H1 (cell line): ENCODE data around the gene KLK1. TPM values are rescaled to one million over a fixed set of nuclear protein-coding genes. Genes with fewer than 3 reads are reported as not detected.
"Not testable (repeated sequence)": the region's sequence is repeated elsewhere in the genome, so short reads cannot be mapped to it uniquely, and the experiment has no call there.

ENCODE experiments used
- CTCF ChIA-PET: fragments of 300-600 bp; sonication (Branson Sonifier 250); formaldehyde crosslinking; loops from one replicate; lab custom pipeline; 2021; ENCODE audit not compliant: partially characterized antibody; lab: Charles Lee
- POLR2A ChIA-PET: fragments of 300-600 bp; sonication (Branson Sonifier 250); formaldehyde crosslinking; loops from one replicate; lab custom pipeline; 2021; ENCODE audit warnings: inconsistent platforms; ENCODE audit not compliant: partially characterized antibody; lab: Charles Lee
- DNase-seq, 2 experiments: peaks; one replicate each; pipeline versions ENCODE4 v3.0.0 to v3.0.0-alpha.2; 2010 to 2022; ENCODE audit warnings: low spot score in 2 of 2, low read depth in 1 of 2, mixed read lengths in 1 of 2
- FAIRE-seq: peaks from 2 replicates; lab custom pipeline; 2011; peaks lifted over from hg19 to GRCh38; lab: Jason Lieb, UNC
- H2AFZ ChIP-seq: 2 replicates; pipeline ENCODE4 v1.8.1; 2012; ENCODE audit warnings: low read length, inconsistent platforms
- H2AK5ac ChIP-seq: 2 replicates; pipeline ENCODE4 v1.6.1; 2013; ENCODE audit warnings: low read depth, low read length
- H2BK120ac ChIP-seq: replicated peaks from 2 replicates; pipeline ENCODE3; 2013; ENCODE audit warnings: low read depth, low read length, inconsistent platforms
- H2BK12ac ChIP-seq: 2 replicates; pipeline ENCODE4 v1.6.1; 2013; ENCODE audit warnings: low read depth, low read length
- H2BK15ac ChIP-seq: 2 replicates; pipeline ENCODE4 v1.6.1; 2013; ENCODE audit warnings: low read length
- H2BK20ac ChIP-seq: 2 replicates; pipeline ENCODE4 v1.6.1; 2013; ENCODE audit warnings: low read length
- H2BK5ac ChIP-seq: 2 replicates; pipeline ENCODE4 v1.6.1; 2013; ENCODE audit warnings: low read depth, low read length
- H3K14ac ChIP-seq: 2 replicates; pipeline ENCODE4 v1.6.1; 2013; ENCODE audit warnings: inconsistent platforms; ENCODE audit not compliant: insufficient read length
- H3K18ac ChIP-seq: 2 replicates; pipeline ENCODE4 v1.6.1; 2013; ENCODE audit warnings: low read length; ENCODE audit errors: extremely low read depth
- H3K23ac ChIP-seq: 2 replicates; pipeline ENCODE4 v1.6.1; 2013; ENCODE audit warnings: inconsistent platforms; ENCODE audit not compliant: insufficient read length
- H3K23me2 ChIP-seq: 2 replicates; pipeline ENCODE4 v1.6.1; 2013; ENCODE audit warnings: low read depth, low read length
- H3K27ac ChIP-seq: 2 replicates; pipeline ENCODE4 v1.6.1; 2011; ENCODE audit warnings: low read depth, low read length, inconsistent platforms
- H3K27me3 ChIP-seq, 4 experiments: replicated peaks in 1 of 4; 1 replicate in 1 of 4; 2 replicates in 3 of 4; pipeline versions ENCODE4 v1.6.1 to v1.8.1; 2011 to 2013; ENCODE audit warnings: low read length in 3 of 4, mild to moderate bottlenecking in 3 of 4, inconsistent platforms in 2 of 4, mixed read lengths in 2 of 4, moderate library complexity in 1 of 4; ENCODE audit not compliant: control insufficient read depth in 3 of 4, insufficient read depth in 3 of 4; ENCODE audit errors: extremely low read depth in 1 of 4
- H3K36me3 ChIP-seq, 4 experiments: 2 replicates each; pipeline versions ENCODE4 v1.6.1 to v1.8.1; 2011 to 2013; ENCODE audit warnings: mild to moderate bottlenecking in 4 of 4, low read length in 3 of 4, moderate library complexity in 2 of 4, control low read depth in 1 of 4, inconsistent platforms in 1 of 4; ENCODE audit not compliant: insufficient read depth in 4 of 4, control insufficient read depth in 2 of 4
- H3K4ac ChIP-seq: replicated peaks from 2 replicates; pipeline ENCODE3; 2013; ENCODE audit warnings: low read length, low read depth, mixed read lengths, inconsistent platforms; ENCODE audit not compliant: insufficient read length
- H3K4me1 ChIP-seq, 4 experiments: replicated peaks in 1 of 4; 1 replicate in 1 of 4; 2 replicates in 3 of 4; pipeline versions ENCODE4 v1.6.1 to v1.8.1; 2011 to 2013; ENCODE audit warnings: low read length in 3 of 4, inconsistent platforms in 2 of 4, mixed read lengths in 1 of 4; ENCODE audit not compliant: insufficient read depth in 4 of 4, control insufficient read depth in 3 of 4
- H3K4me2 ChIP-seq, 2 experiments: 2 replicates each; pipeline versions ENCODE4 v1.6.1 to v1.8.1; 2011 to 2013; ENCODE audit warnings: low read depth in 2 of 2, low read length in 2 of 2, control low read depth in 1 of 2, inconsistent platforms in 1 of 2, mild to moderate bottlenecking in 1 of 2; ENCODE audit not compliant: insufficient read depth in 1 of 2
- H3K4me3 ChIP-seq, 4 experiments: fragments of 200-600, 300-600 bp in 1 of 4; sonication (generic), shearing (Covaris generic), sonication (Bioruptor Twin) in 1 of 4; 2 replicates each; pipeline versions ENCODE4 v1.5.1 to v1.8.1; 2011 to 2016; ENCODE audit warnings: low read length in 4 of 4, low read depth in 3 of 4, control low read depth in 2 of 4, inconsistent platforms in 2 of 4, mild to moderate bottlenecking in 2 of 4, mixed read lengths in 1 of 4, moderate library complexity in 1 of 4; ENCODE audit not compliant: insufficient read depth in 2 of 4; ENCODE audit errors: extremely low read depth in 1 of 4
- H3K56ac ChIP-seq: replicated peaks from 2 replicates; pipeline ENCODE3; 2013; ENCODE audit warnings: low read depth, mild to moderate bottlenecking, mixed read lengths, low read length, inconsistent platforms; ENCODE audit not compliant: insufficient read length
- H3K79me1 ChIP-seq: 2 replicates; pipeline ENCODE4 v1.6.1; 2013; ENCODE audit warnings: low read depth, low read length, control low read depth
- H3K79me2 ChIP-seq, 2 experiments: 2 replicates each; pipeline versions ENCODE4 v1.6.1 to v1.8.1; 2012 to 2013; ENCODE audit warnings: low read length in 2 of 2, mild to moderate bottlenecking in 2 of 2, inconsistent platforms in 1 of 2; ENCODE audit not compliant: insufficient read depth in 2 of 2, control insufficient read depth in 1 of 2
- H3K9ac ChIP-seq, 4 experiments: replicated peaks in 1 of 4; 1 replicate in 1 of 4; 2 replicates in 3 of 4; pipeline versions ENCODE4 v1.6.1 to v1.8.1; 2011 to 2013; ENCODE audit warnings: low read depth in 3 of 4, low read length in 3 of 4, control low read depth in 2 of 4, mild to moderate bottlenecking in 2 of 4, moderate library complexity in 2 of 4, inconsistent platforms in 1 of 4; ENCODE audit errors: extremely low read depth in 1 of 4
- H3K9me3 ChIP-seq, 2 experiments: 2 replicates each; pipeline versions ENCODE4 v1.6.1 to v1.8.1; 2012 to 2013; ENCODE audit warnings: mild to moderate bottlenecking in 2 of 2, moderate library complexity in 2 of 2, control low read depth in 1 of 2, inconsistent platforms in 1 of 2, low read depth in 1 of 2, low read length in 1 of 2, mixed read lengths in 1 of 2; ENCODE audit not compliant: insufficient read depth in 2 of 2
- H4K20me1 ChIP-seq, 2 experiments: replicated peaks in 1 of 2; 2 replicates each; pipeline versions ENCODE3 to v1.8.1; 2011 to 2013; ENCODE audit warnings: inconsistent platforms in 2 of 2, low read length in 2 of 2, mild to moderate bottlenecking in 1 of 2; ENCODE audit not compliant: insufficient read depth in 2 of 2, control insufficient read depth in 1 of 2
- H4K5ac ChIP-seq: 2 replicates; pipeline ENCODE4 v1.6.1; 2013; ENCODE audit warnings: low read length, low read depth, mixed read lengths, inconsistent platforms; ENCODE audit not compliant: insufficient read length
- H4K8ac ChIP-seq: 2 replicates; pipeline ENCODE4 v1.8.0; 2013; ENCODE audit warnings: mild to moderate bottlenecking, moderate library complexity, low read length, inconsistent platforms; ENCODE audit not compliant: insufficient read depth; ENCODE audit errors: extremely low read depth
- H4K91ac ChIP-seq: replicated peaks from 2 replicates; pipeline ENCODE3; 2013; ENCODE audit warnings: low read length, mixed read lengths, inconsistent platforms; ENCODE audit not compliant: insufficient read length
- SP1 ChIP-seq: IDR thresholded peaks from 2 replicates; pipeline ENCODE4 v1.6.1; 2011; ENCODE audit warnings: low read depth, low read length
- SUZ12 ChIP-seq: fragments of 200-600 bp; sonication (generic); IDR thresholded peaks from 2 replicates; pipeline ENCODE4 v1.6.1; 2012; ENCODE audit warnings: mild to moderate bottlenecking, inconsistent platforms, low read length, moderate library complexity, mixed read lengths
- WGBS, 2 experiments: shearing (Covaris generic) in 1 of 2; methylation state at CpG; one replicate each; pipeline versions ENCODE4 v1.1.6 to v1.1.7; 2013 to 2015; ENCODE audit warnings: low lambda C conversion rate in 2 of 2, mixed read lengths in 2 of 2, inconsistent platforms in 1 of 2, low coverage in 1 of 2, missing lambda C conversion rate in 1 of 2; ENCODE audit not compliant: insufficient replicate concordance in 2 of 2, insufficient coverage in 1 of 2, insufficient read length in 1 of 2; ENCODE audit errors: extremely low coverage in 1 of 2, missing lambda C conversion rate in 1 of 2; 5-methylcytosine and 5-hydroxymethylcytosine counted together
- polyA plus RNA-seq, 7 experiments: library from polyadenylated mRNA; depleted of rRNA in 3 of 7; stranded (reverse) in 5 of 7; unstranded in 2 of 7; fragments of >200 nt in 5 of 7; fragments of 200-250 nt in 2 of 7; gene quantifications; 1 replicate in 5 of 7; 2 replicates in 1 of 7; 4 replicates in 1 of 7; pipeline versions ENCODE4 v1.2.1 to v1.2.3, GENCODE V29; 2011 to 2013; ENCODE audit warnings: missing spikeins in 2 of 7, mixed read lengths in 2 of 7
- total RNA-seq: library from RNA; stranded (reverse); fragmentation: NEBNext Ultra II Directional; extraction: Animal tissue kit (Norgen Biotek cat#: 25700); gene quantifications from 2 replicates; pipeline ENCODE4 v1.2.1, GENCODE V29; 2021
- TF ChIP-seq, protein P1 (sequence below): IDR thresholded peaks from 2 replicates; pipeline ENCODE4 v1.6.1; 2012; ENCODE audit warnings: inconsistent platforms

The KLK1 gene
- total and polyA plus RNA-seq, 2 of the 8 experiments (the other 6 are each of a cell fraction or from before 2014, with no cell fraction given), result 3.4 to 4.0 TPM

DNA sequence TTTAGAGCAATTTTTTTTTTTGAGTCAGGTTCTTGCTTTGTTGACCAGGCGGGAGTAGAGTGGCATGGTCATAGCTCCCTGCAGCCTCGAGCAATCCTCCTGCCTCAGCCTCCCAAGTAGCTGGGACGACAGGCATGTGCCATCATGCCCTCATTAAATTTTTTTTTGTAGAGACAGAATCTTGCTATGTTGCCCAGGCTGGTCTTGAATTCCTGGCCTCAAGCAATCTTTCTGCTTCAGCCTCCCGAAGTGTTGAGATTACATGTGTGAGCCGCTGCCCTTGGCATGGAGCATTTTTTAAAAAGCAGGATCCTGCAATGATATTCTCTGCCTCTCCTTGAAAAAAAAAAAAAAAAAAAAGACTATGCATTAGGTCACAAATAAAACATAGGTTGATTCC, 47.5 kb downstream of the KLK1 start (continued):
- TF ChIP-seq SP1 (no peak), SUZ12 (no peak)
- TF ChIP-seq, protein P1, sequence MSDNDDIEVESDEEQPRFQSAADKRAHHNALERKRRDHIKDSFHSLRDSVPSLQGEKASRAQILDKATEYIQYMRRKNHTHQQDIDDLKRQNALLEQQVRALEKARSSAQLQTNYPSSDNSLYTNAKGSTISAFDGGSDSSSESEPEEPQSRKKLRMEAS, result no peak

DNA sequence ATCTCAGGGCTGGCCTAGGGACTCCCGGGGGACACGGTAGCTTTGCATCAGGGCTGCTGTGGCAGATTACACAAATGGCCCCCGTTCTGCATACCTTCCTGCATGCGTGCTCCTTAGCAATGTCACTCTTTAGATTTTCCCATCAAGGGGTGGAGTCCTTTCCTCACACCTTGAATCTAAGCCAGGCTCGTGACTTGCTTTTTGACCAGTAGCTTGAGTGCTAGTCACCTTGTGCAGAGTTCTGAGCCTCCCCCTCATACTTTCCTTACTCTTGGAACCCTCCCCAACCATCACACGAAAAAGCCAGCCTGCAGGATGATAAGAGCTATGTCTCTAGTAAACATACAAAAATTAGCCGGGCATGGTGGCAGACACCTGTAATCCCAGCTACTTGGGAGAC, 50.1 kb downstream of the KLK1 start:
- H2AK5ac ChIP-seq, H2BK15ac ChIP-seq, H3K4ac ChIP-seq, H2BK12ac ChIP-seq, H3K4me3 ChIP-seq, H2BK20ac ChIP-seq, H3K4me1 ChIP-seq, H3K27ac ChIP-seq, H4K5ac ChIP-seq, H4K91ac ChIP-seq, H3K9me3 ChIP-seq, H4K20me1 ChIP-seq, FAIRE-seq, H3K4me2 ChIP-seq, H4K8ac ChIP-seq, H3K79me1 ChIP-seq, H3K23me2 ChIP-seq, H2AFZ ChIP-seq, H3K36me3 ChIP-seq, H3K18ac ChIP-seq, DNase-seq, H3K9ac ChIP-seq, H3K79me2 ChIP-seq, H2BK120ac ChIP-seq, H3K14ac ChIP-seq, H3K23ac ChIP-seq, H3K56ac ChIP-seq, H2BK5ac ChIP-seq: not testable (repeated sequence)
- WGBS, 2 experiments, result 89% methylated on average over 7 of the region's 7 CpGs; no CpG with 5 or more reads in 1 of the 2 experiments
- ChIA-PET POLR2A (interaction anchor here (0.5 kb wide), 1 partner anchor 8 kb away, joined by 3 read pairs; no protein-coding TSS in a partner anchor), CTCF (interaction anchor here (1.0 to 2.6 kb wide), 5 partner anchors 10 to 104 kb away, joined by 3 to 7 read pairs (median 5); partner anchors contain the start of gene CLEC11A)
- H3K27me3 ChIP-seq, result peaks cover 1 to 35% (median 14%) of the 10 kb centered on the region in 4 experiments
